ENCODE measurements around the gene AIPL1.

AIPL1 gene

DNA sequence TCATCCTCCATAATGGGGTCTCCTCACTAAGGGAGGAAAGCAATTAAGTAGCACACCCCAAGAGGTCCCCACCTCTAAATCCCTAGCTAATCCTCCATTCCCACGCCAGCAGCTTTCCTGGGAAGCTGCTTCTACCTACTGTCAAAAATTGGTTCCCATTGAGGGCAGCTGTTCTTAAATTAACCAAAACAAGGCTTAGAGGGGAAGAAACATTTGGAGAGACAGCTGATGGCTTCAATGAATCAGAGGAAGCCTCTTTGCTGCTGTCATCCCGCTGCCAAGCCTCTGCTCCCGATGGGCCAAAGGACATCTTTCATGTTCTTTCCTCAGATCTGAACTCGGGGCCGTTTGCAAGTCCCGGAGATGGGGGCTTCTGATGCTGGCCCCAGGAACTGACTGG lies 26.6 kb downstream of the AIPL1 start:
- TF ChIP-seq ZC3H10 (CRISPR knock-in tag; IDR thresholded peaks at IDR 0.05) (no peak), OSR1 (CRISPR knock-in tag; IDR thresholded peaks at IDR 0.05) (no peak), ESRRG (CRISPR knock-in tag; IDR thresholded peaks at IDR 0.05) (no peak), GLIS3 (CRISPR knock-in tag; IDR thresholded peaks at IDR 0.05) (no peak), BACH2 (CRISPR knock-in tag; IDR thresholded peaks at IDR 0.05; ENCODE audit: borderline replicate concordance) (no peak), ZNF70 (CRISPR knock-in tag; IDR thresholded peaks at IDR 0.05) (no peak), ZFP30 (CRISPR knock-in tag; IDR thresholded peaks at IDR 0.05) (no peak), TCF4 (CRISPR knock-in tag; IDR thresholded peaks at IDR 0.05; ENCODE audit: borderline replicate concordance) (no peak), RARB (CRISPR knock-in tag; IDR thresholded peaks at IDR 0.05) (no peak), ZNF565 (CRISPR knock-in tag; conservative IDR thresholded peaks at IDR 0.05; ENCODE audit: low read depth) (no peak), SNAI2 (CRISPR knock-in tag; IDR thresholded peaks at IDR 0.05) (no peak), ARNTL (CRISPR knock-in tag; IDR thresholded peaks at IDR 0.05; ENCODE audit: borderline replicate concordance, low read depth) (no peak)
- TF ChIP-seq, protein P1, sequence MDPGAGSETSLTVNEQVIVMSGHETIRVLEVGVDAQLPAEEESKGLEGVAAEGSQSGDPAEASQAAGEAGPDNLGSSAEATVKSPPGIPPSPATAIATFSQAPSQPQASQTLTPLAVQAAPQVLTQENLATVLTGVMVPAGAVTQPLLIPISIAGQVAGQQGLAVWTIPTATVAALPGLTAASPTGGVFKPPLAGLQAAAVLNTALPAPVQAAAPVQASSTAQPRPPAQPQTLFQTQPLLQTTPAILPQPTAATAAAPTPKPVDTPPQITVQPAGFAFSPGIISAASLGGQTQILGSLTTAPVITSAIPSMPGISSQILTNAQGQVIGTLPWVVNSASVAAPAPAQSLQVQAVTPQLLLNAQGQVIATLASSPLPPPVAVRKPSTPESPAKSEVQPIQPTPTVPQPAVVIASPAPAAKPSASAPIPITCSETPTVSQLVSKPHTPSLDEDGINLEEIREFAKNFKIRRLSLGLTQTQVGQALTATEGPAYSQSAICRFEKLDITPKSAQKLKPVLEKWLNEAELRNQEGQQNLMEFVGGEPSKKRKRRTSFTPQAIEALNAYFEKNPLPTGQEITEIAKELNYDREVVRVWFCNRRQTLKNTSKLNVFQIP (CRISPR knock-in tag; IDR thresholded peaks at IDR 0.05; ENCODE audit: borderline replicate concordance, low read depth), result no peak
- TF ChIP-seq, protein P2, sequence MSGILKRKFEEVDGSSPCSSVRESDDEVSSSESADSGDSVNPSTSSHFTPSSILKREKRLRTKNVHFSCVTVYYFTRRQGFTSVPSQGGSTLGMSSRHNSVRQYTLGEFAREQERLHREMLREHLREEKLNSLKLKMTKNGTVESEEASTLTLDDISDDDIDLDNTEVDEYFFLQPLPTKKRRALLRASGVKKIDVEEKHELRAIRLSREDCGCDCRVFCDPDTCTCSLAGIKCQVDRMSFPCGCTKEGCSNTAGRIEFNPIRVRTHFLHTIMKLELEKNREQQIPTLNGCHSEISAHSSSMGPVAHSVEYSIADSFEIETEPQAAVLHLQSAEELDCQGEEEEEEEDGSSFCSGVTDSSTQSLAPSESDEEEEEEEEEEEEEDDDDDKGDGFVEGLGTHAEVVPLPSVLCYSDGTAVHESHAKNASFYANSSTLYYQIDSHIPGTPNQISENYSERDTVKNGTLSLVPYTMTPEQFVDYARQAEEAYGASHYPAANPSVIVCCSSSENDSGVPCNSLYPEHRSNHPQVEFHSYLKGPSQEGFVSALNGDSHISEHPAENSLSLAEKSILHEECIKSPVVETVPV (CRISPR knock-in tag; IDR thresholded peaks at IDR 0.05), result no peak
- TF ChIP-seq, protein P3, sequence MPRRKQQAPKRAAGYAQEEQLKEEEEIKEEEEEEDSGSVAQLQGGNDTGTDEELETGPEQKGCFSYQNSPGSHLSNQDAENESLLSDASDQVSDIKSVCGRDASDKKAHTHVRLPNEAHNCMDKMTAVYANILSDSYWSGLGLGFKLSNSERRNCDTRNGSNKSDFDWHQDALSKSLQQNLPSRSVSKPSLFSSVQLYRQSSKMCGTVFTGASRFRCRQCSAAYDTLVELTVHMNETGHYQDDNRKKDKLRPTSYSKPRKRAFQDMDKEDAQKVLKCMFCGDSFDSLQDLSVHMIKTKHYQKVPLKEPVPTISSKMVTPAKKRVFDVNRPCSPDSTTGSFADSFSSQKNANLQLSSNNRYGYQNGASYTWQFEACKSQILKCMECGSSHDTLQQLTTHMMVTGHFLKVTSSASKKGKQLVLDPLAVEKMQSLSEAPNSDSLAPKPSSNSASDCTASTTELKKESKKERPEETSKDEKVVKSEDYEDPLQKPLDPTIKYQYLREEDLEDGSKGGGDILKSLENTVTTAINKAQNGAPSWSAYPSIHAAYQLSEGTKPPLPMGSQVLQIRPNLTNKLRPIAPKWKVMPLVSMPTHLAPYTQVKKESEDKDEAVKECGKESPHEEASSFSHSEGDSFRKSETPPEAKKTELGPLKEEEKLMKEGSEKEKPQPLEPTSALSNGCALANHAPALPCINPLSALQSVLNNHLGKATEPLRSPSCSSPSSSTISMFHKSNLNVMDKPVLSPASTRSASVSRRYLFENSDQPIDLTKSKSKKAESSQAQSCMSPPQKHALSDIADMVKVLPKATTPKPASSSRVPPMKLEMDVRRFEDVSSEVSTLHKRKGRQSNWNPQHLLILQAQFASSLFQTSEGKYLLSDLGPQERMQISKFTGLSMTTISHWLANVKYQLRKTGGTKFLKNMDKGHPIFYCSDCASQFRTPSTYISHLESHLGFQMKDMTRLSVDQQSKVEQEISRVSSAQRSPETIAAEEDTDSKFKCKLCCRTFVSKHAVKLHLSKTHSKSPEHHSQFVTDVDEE (CRISPR knock-in tag; IDR thresholded peaks at IDR 0.05), result no peak
- no peak for ATAC-seq

DNA sequence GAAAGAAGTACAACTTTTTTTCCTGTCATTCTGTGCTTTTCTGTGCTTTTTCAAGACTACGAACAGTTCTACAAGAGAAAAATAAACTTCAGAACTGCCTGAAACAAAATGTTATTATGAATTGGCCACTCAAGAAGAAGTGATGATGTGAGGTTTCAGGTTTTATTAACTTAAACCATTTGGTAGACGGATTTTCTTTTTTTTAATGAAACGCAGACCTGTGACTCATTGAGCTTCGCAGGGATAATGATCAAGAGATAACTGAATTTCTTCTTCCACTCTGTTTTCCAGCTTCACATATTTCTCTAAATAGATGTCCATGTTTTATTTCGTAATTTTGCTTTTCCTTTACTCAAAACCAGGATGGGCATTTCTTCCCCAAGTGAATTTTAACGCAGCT lies 32.7 kb downstream of the AIPL1 start:
- peak; percentile 76 for ATAC-seq
- TF ChIP-seq, protein P4, sequence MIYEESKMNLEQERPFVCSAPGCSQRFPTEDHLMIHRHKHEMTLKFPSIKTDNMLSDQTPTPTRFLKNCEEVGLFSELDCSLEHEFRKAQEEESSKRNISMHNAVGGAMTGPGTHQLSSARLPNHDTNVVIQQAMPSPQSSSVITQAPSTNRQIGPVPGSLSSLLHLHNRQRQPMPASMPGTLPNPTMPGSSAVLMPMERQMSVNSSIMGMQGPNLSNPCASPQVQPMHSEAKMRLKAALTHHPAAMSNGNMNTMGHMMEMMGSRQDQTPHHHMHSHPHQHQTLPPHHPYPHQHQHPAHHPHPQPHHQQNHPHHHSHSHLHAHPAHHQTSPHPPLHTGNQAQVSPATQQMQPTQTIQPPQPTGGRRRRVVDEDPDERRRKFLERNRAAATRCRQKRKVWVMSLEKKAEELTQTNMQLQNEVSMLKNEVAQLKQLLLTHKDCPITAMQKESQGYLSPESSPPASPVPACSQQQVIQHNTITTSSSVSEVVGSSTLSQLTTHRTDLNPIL (CRISPR knock-in tag; IDR thresholded peaks at IDR 0.05; ENCODE audit: low read depth), result no peak
- TF ChIP-seq ISL1 (CRISPR knock-in tag; IDR thresholded peaks at IDR 0.05), result peak; percentile 40; the same call in 1 of the 2 replicates
- no peak for TF ChIP-seq TOX (CRISPR knock-in tag; IDR thresholded peaks at IDR 0.05; ENCODE audit: borderline replicate concordance)
- TF ChIP-seq TCF4 (CRISPR knock-in tag; IDR thresholded peaks at IDR 0.05; ENCODE audit: borderline replicate concordance), result peak; percentile 32; the same call in 1 of the 2 replicates
- no peak for TF ChIP-seq ZNF70 (CRISPR knock-in tag; IDR thresholded peaks at IDR 0.05)
- TF ChIP-seq PPARA (CRISPR knock-in tag; IDR thresholded peaks at IDR 0.05; ENCODE audit: borderline replicate concordance), result no peak

DNA sequence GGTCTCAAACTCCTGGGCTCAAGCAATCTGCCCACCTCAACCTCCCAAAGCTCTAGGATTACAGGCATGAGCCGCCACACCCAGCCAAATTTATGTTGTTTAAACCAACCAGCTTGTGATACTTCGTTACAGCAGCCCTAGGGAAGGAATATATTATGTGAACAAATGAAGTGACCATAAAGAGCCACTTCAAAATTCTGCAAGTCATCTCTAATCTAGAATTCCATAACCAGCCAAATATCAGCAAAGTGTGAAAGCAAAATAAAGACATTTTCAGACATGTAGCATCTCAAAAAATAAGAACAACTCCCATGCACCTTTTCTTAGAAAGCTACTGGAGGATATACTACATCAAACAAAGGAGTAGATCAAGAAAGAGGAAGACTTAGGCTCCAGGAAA lies 36.0 kb downstream of the AIPL1 start:
- no peak for ATAC-seq
- TF ChIP-seq OSR1 (CRISPR knock-in tag; IDR thresholded peaks at IDR 0.05) (no peak), RARB (CRISPR knock-in tag; IDR thresholded peaks at IDR 0.05) (no peak), ZNF70 (CRISPR knock-in tag; IDR thresholded peaks at IDR 0.05) (no peak), ESRRG (CRISPR knock-in tag; IDR thresholded peaks at IDR 0.05) (no peak), ARNTL (CRISPR knock-in tag; IDR thresholded peaks at IDR 0.05; ENCODE audit: borderline replicate concordance, low read depth) (no peak), ZNF8 (CRISPR knock-in tag; IDR thresholded peaks at IDR 0.05) (no peak), ISL1 (CRISPR knock-in tag; IDR thresholded peaks at IDR 0.05) (no peak), BACH2 (CRISPR knock-in tag; IDR thresholded peaks at IDR 0.05; ENCODE audit: borderline replicate concordance) (no peak), TOX (CRISPR knock-in tag; IDR thresholded peaks at IDR 0.05; ENCODE audit: borderline replicate concordance) (no peak), SNAI2 (CRISPR knock-in tag; IDR thresholded peaks at IDR 0.05) (no peak), ZNF565 (CRISPR knock-in tag; conservative IDR thresholded peaks at IDR 0.05; ENCODE audit: low read depth) (no peak), TCF4 (CRISPR knock-in tag; IDR thresholded peaks at IDR 0.05; ENCODE audit: borderline replicate concordance) (no peak), GLIS3 (CRISPR knock-in tag; IDR thresholded peaks at IDR 0.05) (no peak), ZC3H10 (CRISPR knock-in tag; IDR thresholded peaks at IDR 0.05) (no peak), CSDC2 (CRISPR knock-in tag; IDR thresholded peaks at IDR 0.05) (no peak)
- TF ChIP-seq, protein P5, sequence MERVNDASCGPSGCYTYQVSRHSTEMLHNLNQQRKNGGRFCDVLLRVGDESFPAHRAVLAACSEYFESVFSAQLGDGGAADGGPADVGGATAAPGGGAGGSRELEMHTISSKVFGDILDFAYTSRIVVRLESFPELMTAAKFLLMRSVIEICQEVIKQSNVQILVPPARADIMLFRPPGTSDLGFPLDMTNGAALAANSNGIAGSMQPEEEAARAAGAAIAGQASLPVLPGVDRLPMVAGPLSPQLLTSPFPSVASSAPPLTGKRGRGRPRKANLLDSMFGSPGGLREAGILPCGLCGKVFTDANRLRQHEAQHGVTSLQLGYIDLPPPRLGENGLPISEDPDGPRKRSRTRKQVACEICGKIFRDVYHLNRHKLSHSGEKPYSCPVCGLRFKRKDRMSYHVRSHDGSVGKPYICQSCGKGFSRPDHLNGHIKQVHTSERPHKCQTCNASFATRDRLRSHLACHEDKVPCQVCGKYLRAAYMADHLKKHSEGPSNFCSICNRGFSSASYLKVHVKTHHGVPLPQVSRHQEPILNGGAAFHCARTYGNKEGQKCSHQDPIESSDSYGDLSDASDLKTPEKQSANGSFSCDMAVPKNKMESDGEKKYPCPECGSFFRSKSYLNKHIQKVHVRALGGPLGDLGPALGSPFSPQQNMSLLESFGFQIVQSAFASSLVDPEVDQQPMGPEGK (CRISPR knock-in tag; IDR thresholded peaks at IDR 0.05; ENCODE audit: borderline replicate concordance), result no peak
- TF ChIP-seq, protein P2 (CRISPR knock-in tag; IDR thresholded peaks at IDR 0.05), result no peak
- TF ChIP-seq, protein P4 (CRISPR knock-in tag; IDR thresholded peaks at IDR 0.05; ENCODE audit: low read depth), result no peak
- TF ChIP-seq, protein P1 (CRISPR knock-in tag; IDR thresholded peaks at IDR 0.05; ENCODE audit: borderline replicate concordance, low read depth), result no peak
